NCI-H187 treated with DMSO at 0.1 percent for 48 hours (cell line): ENCODE results near the gene GPD2.

Experiments
- DNase-seq: peaks from one replicate; lab custom pipeline; 2025; lab: John Stamatoyannopoulos, UW

Gene GPD2

DNA sequence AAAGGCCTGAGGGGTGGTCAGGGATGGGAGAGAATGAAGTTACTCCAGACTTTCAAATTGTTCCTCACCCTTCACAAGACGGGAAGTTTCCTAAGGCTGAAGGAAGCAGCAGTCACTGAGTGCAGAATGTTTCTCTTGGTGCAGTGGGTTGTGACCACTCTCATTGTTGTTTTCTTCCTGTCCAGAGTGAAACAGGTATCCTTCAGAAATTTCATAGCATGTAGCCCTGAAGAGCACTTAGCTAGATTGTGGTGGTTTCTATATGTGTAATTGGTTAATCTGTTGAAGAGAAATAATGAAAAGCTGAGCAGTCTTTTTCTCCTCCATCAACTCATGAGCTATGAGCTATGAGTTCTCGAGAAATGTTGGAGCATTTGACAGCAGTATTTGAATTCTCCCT is 96.8 kb downstream of the GPD2 start:
- no peak for DNase-seq

DNA sequence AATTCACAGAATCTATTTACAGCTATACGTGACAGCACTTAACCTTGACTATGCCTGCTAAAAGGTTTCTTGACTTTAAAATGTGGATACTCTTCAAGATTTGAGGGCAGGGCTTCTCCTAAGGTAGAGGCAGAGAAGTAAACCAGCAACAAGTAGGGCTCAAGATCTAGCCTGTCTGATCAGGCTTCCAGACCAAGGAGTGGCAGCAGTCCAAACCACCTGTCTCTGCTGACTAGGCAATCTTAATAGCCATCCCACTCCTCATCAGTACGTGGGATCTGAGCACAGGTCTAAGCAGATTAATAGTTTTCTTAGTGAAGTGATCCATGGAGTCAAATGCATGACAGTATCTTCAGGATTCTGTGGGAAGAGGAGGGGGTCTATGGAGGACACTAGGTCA is 100.4 kb downstream of the GPD2 start:
- no peak for DNase-seq

DNA sequence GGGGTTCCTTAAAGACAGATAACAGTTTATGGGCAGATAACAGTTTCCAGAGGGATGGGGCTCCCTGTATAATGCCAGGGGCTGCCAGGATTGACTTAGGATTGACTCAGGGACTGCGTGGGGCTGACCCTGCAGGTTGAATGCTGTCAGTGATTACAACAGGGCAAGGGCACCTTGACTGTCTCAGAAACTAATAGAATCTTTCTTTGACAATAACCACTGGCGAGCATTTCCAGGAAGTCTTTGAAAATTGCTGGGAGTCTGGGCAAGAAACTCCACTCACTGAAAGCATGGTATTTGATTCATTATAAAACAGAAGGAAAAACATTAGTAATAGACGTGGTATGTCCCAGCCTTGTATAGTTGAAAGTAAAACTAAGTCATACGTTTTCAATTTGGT is 101.0 kb downstream of the GPD2 start:
- no peak for DNase-seq

DNA sequence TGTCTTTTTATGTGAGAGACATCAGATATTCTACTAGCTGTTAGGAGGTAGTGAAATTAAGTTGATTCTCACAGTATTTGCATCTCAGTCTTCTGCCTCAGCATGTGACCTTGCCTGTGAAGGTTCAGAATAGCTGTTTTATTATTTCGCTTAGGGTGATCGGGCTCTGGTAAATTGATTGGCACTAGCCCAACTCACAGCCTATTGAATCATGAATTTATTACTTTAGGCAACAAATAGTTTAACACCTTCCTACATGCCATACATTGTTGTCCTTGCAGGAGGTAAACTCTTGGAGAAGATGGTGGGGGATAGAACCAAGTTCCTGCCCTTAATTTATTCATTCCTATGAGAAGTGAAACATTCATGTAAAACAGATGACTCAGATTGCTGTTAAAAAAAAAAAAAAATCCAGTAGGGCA is 101.9 kb downstream of the GPD2 start:
- DNase-seq, result no peak

DNA sequence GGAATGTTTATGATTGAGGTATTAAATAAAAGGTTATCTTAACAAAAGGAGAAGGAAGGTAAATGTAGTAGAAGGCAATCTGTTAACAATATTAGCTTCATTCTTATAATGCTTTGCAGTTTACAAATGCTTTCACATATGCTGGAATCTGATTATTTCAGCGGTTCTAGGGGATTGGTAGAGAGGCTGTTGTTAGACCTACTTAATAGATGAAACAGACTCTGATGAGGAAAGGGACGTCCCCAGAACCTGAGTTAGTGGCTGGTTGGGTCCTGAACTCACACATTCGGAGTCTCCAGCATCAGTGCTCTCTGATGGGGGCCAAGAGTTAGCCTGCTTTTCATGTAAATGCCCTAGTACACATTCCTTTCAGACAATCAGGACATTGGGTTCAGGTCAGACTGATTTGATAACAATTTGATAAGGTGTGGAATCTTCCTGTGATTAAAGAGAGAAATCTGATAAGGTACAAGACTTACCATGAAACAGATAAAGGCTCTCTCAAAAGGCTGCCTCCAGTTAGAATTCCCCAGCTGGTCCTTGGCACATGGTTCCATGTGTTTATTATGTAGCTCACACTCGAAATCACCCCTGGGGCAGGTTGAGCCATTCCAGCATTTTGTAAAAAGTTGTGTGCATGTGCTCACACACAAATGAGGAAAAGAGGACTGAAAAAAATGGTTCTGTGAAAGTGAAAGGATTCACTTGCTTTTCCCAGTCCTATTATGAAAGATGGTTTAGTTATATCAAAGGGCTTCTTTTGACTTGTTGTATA is 103.1 kb downstream of the GPD2 start:
- DNase-seq, result no peak

DNA sequence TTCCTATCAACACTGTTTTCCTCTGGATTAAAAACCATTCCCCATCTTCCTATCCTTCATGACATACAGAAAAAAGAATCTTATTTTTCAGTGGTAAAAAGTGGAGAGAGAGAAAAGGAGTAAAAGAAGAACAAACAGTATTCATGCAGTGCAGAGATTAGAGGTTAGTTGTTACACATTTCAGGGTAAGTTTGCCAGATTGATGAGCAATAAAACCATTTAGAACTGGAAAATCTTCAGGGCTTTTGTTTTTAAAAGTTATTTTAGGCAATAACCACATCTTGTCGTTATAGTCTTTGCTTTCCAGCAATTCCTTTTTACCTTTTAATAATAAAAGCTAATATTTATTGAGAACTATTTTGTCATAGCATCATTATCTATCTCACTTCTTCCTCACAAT is 104.5 kb downstream of the GPD2 start:
- no peak for DNase-seq

DNA sequence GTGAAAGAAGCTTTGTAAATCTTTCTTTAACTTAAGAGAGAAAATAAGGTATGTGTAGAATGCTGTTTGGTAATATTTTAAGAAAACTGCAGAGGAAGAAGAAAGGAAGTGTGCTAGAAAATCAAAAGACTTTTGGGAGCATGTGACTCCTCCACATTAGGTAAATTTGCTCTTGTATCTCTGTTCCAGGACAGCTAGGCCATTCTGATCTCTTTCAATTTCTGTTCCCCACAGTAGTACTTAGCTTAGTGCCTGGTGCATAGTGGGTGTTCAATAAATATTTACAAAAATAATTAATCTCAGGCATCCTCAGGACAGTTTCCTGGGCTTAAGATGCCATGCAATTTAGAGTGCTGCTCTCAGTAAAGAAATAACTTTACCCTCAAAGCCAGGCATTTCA is 105.0 kb downstream of the GPD2 start:
- DNase-seq, result no peak

DNA sequence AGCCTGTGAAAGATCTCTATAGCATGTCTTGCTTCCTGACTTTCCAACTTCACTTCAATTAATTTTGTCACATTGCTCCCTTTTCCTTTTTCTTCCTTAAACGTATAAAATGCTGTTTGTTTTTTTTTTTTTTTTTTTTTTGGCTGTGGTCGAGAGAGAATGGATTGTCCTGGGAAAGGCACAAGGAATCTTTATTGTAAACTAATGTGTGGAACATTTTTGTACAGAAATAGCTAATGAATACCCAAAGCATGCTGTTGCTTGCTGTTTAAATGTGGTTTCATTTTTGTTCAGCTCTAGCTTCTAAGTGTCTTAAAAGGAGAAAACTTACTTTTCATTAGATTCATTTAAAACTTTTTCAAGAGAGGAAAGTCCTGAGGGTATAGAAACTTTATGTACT is 105.5 kb downstream of the GPD2 start:
- no peak for DNase-seq

DNA sequence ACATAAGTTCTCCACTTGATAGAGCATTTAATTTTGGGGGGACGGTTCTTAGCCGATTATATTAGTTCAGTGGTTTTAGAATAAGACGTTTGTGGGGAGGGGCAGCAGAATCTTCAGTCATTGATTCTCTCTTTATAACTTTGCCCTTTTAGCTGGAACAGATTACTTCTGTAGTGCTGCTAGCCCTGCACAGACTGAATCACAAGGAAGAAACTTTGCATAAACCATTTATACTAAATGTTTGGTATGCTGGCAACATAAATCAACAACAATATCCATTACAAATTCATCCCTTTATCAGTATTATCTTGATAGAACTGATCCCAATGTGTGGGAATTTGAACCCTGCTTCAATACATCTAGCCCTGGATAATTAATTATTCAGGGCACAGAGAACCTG is 112.2 kb downstream of the GPD2 start:
- no peak for DNase-seq

DNA sequence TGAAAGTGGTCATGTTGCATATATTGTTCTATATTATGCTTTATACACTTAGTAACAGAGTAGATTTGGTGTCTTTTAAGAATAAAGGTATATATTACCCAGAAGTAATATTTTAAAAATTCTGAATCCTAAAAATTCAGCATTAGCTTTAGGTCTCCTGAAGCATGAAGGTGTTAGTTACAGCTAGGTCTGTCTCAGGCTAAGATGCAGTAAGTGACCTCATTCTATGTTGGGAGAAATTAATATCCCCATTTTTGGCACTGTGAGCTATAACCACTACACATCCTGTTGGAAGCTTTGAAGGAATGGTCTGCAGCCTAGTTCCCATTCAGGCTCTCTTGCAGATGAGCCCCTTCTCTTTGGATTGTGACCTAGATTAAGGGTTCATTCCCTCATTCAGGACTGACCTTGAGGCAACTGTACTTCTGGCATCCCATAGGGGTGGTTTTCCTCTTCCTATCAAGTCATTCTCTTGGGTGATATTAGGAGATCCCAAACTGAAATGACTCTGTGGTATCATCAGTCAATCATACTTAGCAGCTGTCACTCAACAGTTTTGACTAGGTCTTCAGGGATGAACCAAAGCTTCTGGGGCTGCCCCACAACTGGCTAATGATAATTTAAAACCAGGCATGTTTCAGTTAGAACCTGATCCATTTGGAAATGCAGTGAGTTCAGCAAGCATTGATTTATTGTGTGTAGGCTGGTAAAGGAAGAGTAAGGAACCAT is 117.7 kb downstream of the GPD2 start:
- no peak for DNase-seq

DNA sequence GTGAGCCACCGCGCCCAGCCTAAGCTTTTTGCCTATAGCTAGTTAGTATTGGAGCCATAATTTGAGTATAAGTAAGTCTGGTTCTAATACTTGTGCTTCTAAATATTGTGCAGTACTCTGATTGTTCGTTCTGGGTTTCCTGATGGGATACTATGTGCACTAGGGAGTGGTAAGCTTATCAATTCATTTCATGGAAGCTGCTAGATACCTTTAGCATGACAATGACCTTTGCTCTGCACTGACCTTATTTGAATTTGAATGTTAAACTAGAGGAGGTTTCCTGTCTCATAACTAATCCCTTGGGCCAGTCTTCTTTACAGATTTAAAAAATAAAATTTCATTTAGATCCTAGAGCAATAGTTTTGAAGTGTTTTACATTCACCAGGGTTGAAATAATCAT is 125.1 kb downstream of the GPD2 start:
- no peak for DNase-seq

DNA sequence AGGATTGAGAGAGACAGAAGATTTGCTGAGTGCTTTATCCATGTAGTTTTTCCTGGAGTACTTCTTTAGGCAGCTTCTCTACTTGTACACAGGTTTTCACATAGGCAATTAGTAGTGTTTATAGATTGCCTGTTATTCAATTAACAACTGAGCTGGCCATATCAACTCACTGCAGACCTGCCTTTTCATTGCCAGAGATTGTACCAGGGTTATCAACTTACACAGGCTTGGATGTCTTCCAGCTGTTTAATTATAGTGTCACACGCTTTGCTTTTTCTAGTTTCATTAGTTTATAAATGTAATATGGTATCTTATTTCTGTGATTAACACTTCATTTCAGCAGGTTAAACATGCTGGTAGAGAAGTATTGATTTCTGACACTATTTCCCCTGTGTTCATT is 125.9 kb downstream of the GPD2 start:
- DNase-seq, result no peak

DNA sequence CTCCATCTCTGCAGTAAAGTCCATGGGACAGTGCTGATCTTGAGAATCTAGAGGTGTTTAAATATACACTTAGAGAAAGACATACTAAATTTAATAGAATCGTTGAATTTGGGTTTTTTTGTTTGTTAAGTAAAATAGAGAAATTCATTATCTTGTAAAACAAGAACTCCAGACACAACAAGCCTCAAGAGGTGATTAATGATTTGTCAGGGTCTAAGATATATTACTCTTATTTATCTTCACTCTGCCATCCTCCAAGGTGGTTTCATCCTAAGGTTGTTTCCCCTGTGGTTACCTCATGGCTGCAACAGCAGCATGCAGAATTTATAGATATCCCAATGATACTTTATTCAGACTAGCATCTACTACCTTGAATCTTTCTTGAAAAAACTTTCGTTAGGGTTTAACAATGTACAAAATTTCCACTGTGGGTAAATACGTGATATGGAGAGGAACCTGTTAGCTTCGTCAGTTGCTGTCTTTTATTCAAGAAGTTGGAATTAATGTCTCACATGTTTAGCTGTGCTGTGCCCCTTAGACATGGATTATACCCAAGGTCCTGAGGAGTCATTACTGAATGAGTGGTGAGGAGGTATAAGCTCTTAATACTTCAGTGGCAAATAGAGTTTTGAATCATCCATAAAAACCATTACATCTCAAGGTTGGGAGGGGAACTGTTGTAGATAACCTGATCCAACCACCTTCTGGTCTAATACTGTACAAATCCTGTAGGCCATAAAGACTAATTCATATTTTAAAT is 128.0 kb downstream of the GPD2 start:
- DNase-seq, result no peak

DNA sequence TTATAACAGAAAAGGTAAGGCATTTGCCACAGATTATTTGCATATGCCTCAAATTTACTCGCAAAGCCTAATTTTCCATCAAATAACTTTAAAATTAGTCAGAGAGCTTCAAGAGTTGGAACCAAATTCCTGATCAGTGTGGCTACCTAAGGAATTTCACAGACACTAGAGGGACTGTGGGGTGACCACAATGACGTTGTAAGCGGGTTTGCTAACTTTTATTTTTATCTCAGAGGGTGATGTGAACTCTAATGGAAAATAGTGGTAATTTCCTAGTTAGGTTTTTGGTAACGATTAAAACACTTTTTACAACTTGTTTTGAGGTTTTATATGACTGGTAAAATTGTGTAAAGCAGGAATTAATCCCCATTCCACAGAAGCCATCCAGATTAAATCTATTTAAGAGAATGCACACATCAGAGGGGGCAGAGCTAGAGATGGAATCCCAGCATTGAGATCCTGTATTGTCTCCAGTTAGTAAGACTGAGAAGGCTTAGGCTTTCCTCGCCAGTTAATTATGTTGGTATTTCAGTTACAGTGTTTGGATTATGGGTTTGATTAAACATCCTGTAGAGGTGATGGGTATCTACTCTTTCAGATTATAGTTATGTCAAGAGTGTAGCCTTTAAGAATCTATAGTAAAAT is 129.0 kb downstream of the GPD2 start:
- no peak for DNase-seq

DNA sequence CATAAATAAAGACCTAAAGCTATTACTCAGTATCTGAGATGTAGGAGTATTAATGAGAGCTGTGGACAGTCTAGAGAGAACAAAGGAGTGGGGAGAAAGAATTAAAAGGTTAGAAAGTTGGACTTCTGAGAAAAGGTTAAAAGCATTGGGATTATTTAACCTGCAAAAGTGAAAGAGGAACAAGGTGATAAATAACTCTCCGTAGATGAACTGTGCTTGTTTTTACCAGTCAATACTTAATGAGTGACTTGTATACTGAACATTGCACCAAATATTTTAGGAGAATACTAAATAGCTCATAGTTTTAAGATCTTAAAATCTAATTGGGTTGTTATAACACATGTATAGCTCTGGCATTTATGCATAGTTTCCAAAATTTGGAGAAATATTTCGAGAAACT is 137.5 kb downstream of the GPD2 start:
- no peak for DNase-seq

DNA sequence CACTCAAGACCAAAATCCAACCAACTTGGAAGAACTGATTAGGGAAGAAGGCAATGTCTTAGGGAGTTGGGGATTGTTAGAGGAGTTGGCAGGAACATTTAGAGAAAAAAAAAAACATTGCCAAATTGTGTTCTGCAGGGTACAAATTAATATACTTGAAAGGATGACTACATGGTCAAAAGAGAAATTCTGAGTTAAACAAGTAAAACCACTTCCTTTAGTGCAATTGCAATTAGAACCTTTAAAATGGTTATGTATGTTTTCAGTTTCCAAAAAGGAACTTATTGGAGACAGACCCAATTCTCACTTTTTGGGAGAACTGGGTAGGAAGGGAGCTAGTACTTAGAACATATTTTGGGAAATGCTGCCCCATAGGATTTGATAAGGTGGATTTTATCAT is 137.9 kb downstream of the GPD2 start:
- DNase-seq, result no peak

DNA sequence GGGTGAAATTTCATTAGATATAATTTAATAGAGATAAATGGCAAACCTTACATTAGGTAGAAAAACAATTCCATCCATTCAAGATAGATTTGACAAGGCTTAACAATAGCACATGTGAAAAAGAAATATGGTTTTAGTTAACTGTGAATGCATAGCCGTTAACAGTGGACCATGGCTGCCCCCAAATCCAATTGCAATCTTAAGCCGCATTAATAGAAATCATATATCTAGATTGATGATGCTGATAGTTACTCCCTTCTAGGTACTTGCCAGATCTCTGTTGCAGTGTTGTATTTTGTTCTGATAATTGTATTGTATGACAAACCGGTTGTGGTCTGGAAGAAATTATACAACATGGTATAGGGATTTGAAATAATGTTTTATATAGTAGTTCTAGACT is 139.8 kb downstream of the GPD2 start:
- no peak for DNase-seq

DNA sequence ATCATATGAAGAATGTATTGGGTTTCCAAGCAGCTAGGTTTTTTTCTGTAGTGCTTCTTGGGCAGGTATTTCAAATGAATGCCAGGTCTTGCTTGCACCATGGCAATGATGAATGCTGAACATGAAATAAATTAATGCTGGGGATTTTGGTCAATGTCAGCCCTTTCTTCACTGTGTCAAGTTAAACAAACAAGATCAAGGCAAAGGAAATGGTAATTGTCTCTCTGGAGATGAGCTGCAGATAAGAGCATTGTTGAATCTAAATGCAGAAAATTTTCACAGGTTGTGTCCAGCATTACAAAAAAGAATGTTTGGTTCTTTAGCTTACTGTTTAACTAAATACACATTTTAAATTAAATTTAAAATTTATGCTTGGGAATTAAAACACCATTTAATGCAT is 144.3 kb downstream of the GPD2 start:
- DNase-seq, result no peak

DNA sequence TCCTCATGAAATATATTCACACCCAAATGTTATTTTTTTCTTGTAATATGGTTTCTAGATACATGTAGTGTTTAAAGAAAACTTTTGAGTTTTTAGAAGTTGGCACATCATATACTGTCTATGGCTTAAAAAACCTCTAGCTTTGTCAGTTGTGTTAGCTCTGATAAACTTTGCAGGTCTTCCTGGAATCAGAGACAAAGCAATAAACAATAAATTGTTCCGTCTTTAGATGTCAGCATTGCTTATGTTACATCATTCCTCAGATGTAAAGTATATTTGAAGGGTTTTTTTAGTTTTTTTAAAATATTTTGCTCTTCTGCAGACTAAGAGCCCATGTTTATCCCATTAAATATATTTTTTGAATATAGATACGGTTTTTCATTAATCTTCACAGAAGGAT is 145.1 kb downstream of the GPD2 start:
- DNase-seq, result no peak

DNA sequence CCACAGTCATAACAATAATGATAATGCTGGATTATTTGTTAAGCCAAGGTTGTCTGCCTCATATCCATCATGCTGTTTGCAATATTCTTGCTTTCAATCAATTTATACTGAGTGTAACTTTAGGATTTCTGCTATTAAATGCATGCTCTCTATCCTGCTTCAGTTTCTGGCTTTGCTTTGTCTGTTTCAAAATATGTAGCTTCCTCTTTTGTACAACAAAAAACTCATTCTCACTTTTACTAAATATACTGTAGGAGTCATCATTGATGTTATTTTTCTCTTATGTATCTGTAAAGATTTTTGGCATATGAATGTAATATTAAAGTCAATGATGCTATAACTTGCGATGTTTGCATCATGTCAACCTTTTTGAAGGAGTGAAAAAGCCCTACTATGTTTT is 149.3 kb downstream of the GPD2 start:
- DNase-seq, result no peak

DNA sequence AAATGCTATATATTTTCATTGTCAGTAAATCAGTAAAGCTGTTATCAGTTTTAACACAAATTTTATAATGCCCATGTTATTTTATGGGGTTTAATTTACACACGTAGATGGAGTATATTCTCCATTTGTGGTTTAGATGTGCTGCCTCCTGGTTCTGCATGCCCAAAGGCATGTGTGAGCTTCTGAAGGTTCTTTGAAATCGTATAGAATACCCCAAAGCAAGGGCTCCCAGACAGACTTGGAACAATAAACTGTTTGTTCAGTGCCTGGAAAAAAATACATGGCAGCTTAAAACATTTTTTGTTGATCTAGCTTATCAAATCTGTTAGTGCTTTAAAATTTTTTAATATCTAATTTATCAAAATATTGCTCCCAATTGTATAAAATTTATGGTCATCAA is 150.4 kb downstream of the GPD2 start:
- DNase-seq, result no peak

DNA sequence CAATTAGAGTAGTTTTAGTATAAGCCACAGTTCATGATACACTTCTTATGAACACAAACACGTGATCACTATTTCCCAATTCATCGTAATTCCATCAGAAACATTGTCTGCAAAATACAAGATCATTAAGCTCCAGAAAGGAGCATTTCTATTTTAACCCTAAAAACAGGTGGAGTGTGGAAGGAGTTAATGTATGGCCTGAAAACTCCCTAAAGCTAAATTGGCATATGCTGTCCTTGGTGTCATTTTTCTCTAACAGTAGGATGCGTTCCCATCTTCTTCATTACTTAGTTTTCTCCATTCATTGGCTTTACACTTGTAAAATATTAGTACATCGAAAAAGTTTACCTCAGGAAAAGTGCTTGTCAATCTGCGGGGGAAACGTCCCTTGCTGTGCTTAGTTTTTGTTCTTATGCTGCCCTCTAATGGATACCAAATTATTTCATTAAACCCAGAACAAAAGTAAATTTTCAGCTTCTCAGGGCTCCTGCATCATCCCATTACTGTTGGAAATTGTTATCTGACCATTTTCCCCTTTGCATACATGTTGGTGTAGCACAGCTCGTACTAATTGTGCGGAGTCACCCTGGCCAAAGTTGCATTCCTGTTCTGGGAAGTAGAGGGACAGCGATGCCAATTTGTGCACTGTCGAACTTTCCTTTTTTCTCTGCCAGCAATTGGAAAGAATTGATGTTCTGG is 153.4 kb downstream of the GPD2 start:
- DNase-seq, result no peak
